NCI-H2029 (cell line): ENCODE data around the gene ANTXR2.
"Not testable (repeated sequence)": the region's sequence is repeated elsewhere in the genome, so short reads cannot be mapped to it uniquely, and the experiment has no call there.

Experiments
- DNase-seq: peaks from one replicate; lab custom pipeline; 2025; lab: John Stamatoyannopoulos, UW

The ANTXR2 gene

GRCh38 chr4:80072744-80073472, at the start of gene ANTXR2:
Gene ANTXR2 (minus strand): TSS chr4:80073229. CDS start chr4:80072560, 669 bp downstream.
- peak; percentile 1 for DNase-seq

GRCh38 chr4:80121815-80122214, 48.8 kb upstream of the ANTXR2 start:
- not testable (repeated sequence) for DNase-seq

- DNase-seq: not testable (repeated sequence)
Observed at GRCh38 chr4:80119620-80120019, 46.6 kb upstream of the ANTXR2 start.

- DNase-seq: no peak
Observed at GRCh38 chr4:80116516-80116915, 43.5 kb upstream of the ANTXR2 start.

GRCh38 chr4:80115368-80116181, 42.5 kb upstream of the ANTXR2 start:
- no peak for DNase-seq

- no peak for DNase-seq
Observed at GRCh38 chr4:80114732-80115265, 41.8 kb upstream of the ANTXR2 start.

- DNase-seq: no peak
Observed at GRCh38 chr4:80113615-80114014, 40.6 kb upstream of the ANTXR2 start.

GRCh38 chr4:80112236-80112635, 39.2 kb upstream of the ANTXR2 start:
- DNase-seq: no peak

- no peak for DNase-seq
Observed at GRCh38 chr4:80111276-80111675, 38.2 kb upstream of the ANTXR2 start.

GRCh38 chr4:80107374-80107773, 34.3 kb upstream of the ANTXR2 start:
- no peak for DNase-seq

- no peak for DNase-seq
Observed at GRCh38 chr4:80104927-80105326, 31.9 kb upstream of the ANTXR2 start.

GRCh38 chr4:80103629-80104028, 30.6 kb upstream of the ANTXR2 start:
- DNase-seq: no peak

GRCh38 chr4:80101792-80102116, 28.7 kb upstream of the ANTXR2 start:
- no peak for DNase-seq

GRCh38 chr4:80101071-80101791, 28.2 kb upstream of the ANTXR2 start:
- no peak for DNase-seq

- DNase-seq: no peak
Observed at GRCh38 chr4:80099671-80100070, 26.6 kb upstream of the ANTXR2 start.

- no peak for DNase-seq
Observed at GRCh38 chr4:80098635-80099034, 25.6 kb upstream of the ANTXR2 start.

GRCh38 chr4:80097400-80098177, 24.6 kb upstream of the ANTXR2 start:
- no peak for DNase-seq

- DNase-seq: no peak
Observed at GRCh38 chr4:80096175-80096850, 23.3 kb upstream of the ANTXR2 start.

- no peak for DNase-seq
Observed at GRCh38 chr4:80094191-80094590, 21.2 kb upstream of the ANTXR2 start.

GRCh38 chr4:80093563-80093962, 20.5 kb upstream of the ANTXR2 start:
- no peak for DNase-seq

- no peak for DNase-seq
Observed at GRCh38 chr4:80092847-80093246, 19.8 kb upstream of the ANTXR2 start.
